Naive B cell (primary cell): ENCODE data around the gene VKORC1. TPM values are rescaled to one million over a fixed set of nuclear protein-coding genes. Genes with fewer than 3 reads are reported as not detected.
"Not testable (repeated sequence)": the region's sequence is repeated elsewhere in the genome, so short reads cannot be mapped to it uniquely, and the experiment has no call there.

Experiments used
- ATAC-seq, 2 donors: fragments of 150-1000 bp; cut with Tn5 transposase; 2 replicates each; pipeline ENCODE4 v1.10.0; 2021; ENCODE audit warnings: low read depth in 2 of 2, mild to moderate bottlenecking in 2 of 2, moderate library complexity in 2 of 2
- DNase-seq: peaks from one replicate; pipeline ENCODE4 v3.0.0; 2022
- H3K27ac Mint-ChIP-seq, 6 donors: one replicate each; pipeline ENCODE4 v1.8.0; 2020 to 2022; ENCODE audit warnings: mild to moderate bottlenecking in 6 of 6, mixed read lengths in 6 of 6, moderate library complexity in 5 of 6, inconsistent platforms in 2 of 6
- H3K27me3 Mint-ChIP-seq, 3 donors: one replicate each; pipeline ENCODE4 v1.8.0; 2021 to 2022; ENCODE audit warnings: mixed read lengths in 3 of 3, mild to moderate bottlenecking in 1 of 3
- H3K36me3 Mint-ChIP-seq, 2 donors: one replicate each; pipeline ENCODE4 v1.8.0; 2020 to 2022; ENCODE audit warnings: mixed read lengths in 2 of 2, inconsistent platforms in 1 of 2, mild to moderate bottlenecking in 1 of 2
- H3K4me1 Mint-ChIP-seq, 3 donors: one replicate each; pipeline ENCODE4 v1.8.0; 2020 to 2022; ENCODE audit warnings: mixed read lengths in 3 of 3, inconsistent platforms in 1 of 3, mild to moderate bottlenecking in 1 of 3, moderate library complexity in 1 of 3
- H3K4me3 Mint-ChIP-seq, 8 donors: one replicate each; pipeline ENCODE4 v1.8.0; 2020 to 2022; ENCODE audit warnings: mild to moderate bottlenecking in 8 of 8, mixed read lengths in 8 of 8, moderate library complexity in 8 of 8, inconsistent platforms in 2 of 8
- H3K9me3 Mint-ChIP-seq, 7 donors: one replicate each; pipeline ENCODE4 v1.8.0; 2020 to 2022; ENCODE audit warnings: mixed read lengths in 7 of 7, mild to moderate bottlenecking in 5 of 7, inconsistent platforms in 2 of 7, moderate library complexity in 1 of 7
- polyA plus RNA-seq, 6 donors: library from polyadenylated mRNA; unstranded; fragments of 300-500 nt; fragmentation: Illumina TruSeq; gene quantifications; one replicate each; pipeline ENCODE4 v1.2.3, GENCODE V29; 2021; ENCODE audit warnings: low read depth in 6 of 6

Gene VKORC1
- polyA plus RNA-seq, 6 donors from 2014 or later = 61.9 to 77.4 (median 66.6) TPM

- peak within 1 kb of the TSS; percentile 81 to 93 (median 87) for H3K4me3 Mint-ChIP-seq
- no peaks in the 10 kb centered on the region for H3K36me3 Mint-ChIP-seq
- H3K27ac Mint-ChIP-seq = peak within 1 kb of the TSS; percentile 62 to 91 (median 75)
- H3K27me3 Mint-ChIP-seq = no peaks in the 10 kb centered on the region
- peak; percentile 78 to 79 for ATAC-seq
- H3K9me3 Mint-ChIP-seq = no peaks in the 10 kb centered on the region
- H3K4me1 Mint-ChIP-seq = peaks cover 18 to 32% (median 27%) of the 10 kb centered on the region in 3 donors
- DNase-seq = peak; percentile 52
Observed at GRCh38 chr16:31108035-31108793, 13.6 kb upstream of the VKORC1 start, which contains the start of gene BCKDK. Gene BCKDK (plus strand): TSS chr16:31108386. CDS start chr16:31109224, 838 bp downstream.

DNA sequence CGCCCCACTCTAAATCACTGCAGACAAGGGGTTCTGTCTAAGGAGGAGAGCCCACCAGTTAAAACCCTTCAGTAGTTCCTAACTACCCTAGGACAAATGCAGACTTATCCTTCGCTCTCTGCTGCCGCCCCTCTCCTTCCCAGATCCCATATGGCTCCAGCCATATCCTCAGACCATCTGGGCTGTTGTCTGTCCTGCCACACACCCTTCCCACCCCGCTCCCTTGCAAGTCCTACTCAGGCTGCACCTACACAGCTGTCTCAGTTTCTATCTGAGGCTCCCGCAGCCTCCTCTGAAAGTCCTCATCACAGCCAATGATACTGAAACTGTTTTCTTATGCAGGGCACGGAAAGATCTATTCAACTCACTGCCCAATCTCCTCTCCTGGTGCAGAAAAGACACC is 12.9 kb upstream of the VKORC1 start:
- H3K9me3 Mint-ChIP-seq = no peaks in the 10 kb centered on the region
- H3K27me3 Mint-ChIP-seq = no peaks in the 10 kb centered on the region
- no peak for ATAC-seq
- peak overlapping the region; percentile 81 to 93 (median 87) for H3K4me3 Mint-ChIP-seq
- H3K4me1 Mint-ChIP-seq = peaks cover 18 to 32% (median 27%) of the 10 kb centered on the region in 3 donors
- DNase-seq = no peak
- H3K27ac Mint-ChIP-seq = peak overlapping the region in 2 of 6 donors; percentile 52 to 80
- H3K36me3 Mint-ChIP-seq = no peaks in the 10 kb centered on the region

- Mint-ChIP-seq H3K4me3 (peak overlapping the region in 6 of 8 donors; percentile 6 to 93 (median 88)), H3K9me3 (no peaks in the 10 kb centered on the region), H3K36me3 (no peaks in the 10 kb centered on the region), H3K27me3 (no peaks in the 10 kb centered on the region), H3K27ac (peak overlapping the region in 1 of 6 donors; percentile 52), H3K4me1 (peaks cover 18 to 32% (median 27%) of the 10 kb centered on the region in 3 donors)
- DNase-seq (no peak), ATAC-seq (no peak)
Observed at GRCh38 chr16:31106509-31107464, 12.2 kb upstream of the VKORC1 start.

DNA sequence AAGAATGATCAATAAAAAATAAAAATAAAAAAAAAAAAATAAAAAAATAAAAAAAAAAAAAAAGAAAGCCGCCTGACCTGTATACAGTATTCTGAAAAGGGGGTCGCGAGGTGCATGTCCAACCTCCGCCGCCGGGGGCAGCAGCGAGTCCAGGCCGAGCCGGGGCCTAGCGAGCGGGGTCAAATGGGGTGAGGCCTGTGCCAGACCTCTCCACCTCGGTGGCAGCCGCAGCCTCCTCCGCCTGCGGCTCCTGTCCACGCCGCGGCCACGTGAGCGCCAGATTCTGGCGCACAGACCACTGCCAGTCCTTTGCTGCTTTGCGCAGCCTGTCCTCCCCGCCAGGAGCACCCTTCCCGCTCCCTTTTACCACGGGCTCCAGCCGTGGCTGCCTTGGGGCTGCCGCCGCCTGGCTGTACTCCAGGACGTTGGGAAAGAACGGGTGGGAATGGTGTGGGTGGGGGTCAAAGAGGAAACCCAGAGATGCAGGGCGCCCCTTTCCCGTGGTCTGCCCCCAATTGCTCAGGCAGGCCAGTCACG is 11.1 kb upstream of the VKORC1 start:
- H3K27ac Mint-ChIP-seq = peak overlapping the region in 3 of 6 donors; percentile 21 to 85 (median 56)
- peak; percentile 77 for DNase-seq
- ATAC-seq = peak; percentile 77 to 81
- no peaks in the 10 kb centered on the region for H3K9me3 Mint-ChIP-seq
- no peaks in the 10 kb centered on the region for H3K36me3 Mint-ChIP-seq
- peak overlapping the region; percentile 10 to 78 (median 37) for H3K4me3 Mint-ChIP-seq
- no peaks in the 10 kb centered on the region for H3K27me3 Mint-ChIP-seq
- H3K4me1 Mint-ChIP-seq = peaks cover 18 to 30% (median 27%) of the 10 kb centered on the region in 3 donors

DNA sequence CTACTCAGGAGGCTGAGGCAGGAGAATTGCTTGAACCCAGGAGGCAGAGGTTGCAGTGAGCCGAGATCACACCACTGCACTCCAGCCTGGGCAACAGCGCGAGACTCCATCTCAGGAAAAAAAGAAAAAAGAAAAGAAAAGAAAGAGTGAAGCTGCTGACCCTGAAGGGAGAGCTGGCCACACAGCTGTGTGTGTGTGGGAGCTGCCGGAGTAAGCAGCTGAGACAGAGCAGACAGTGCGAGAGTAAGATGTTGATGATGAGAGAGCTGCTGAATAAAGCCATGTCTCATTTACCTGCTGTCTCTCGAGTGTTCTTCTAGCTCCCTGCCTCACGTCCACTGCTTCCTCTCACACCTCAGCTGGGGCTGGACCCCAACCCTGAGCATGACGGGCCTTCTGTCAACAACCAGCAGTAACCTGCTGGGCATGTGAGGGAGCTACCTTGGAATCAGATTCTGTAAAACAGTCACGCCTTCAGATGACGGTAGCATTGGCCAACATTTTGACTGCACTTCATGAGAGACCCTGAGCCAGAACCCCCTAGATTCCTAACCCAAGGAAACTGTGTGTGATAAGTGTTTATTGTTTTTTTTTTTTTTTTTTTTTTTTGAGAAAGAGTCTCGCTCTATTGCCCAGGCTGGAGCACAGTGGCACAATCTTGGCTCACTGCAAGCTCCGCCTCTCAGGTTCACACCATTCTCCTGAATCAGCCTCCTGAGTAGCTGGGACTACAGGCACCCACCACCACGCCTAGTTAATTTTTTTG is 6.5 kb upstream of the VKORC1 start:
- ATAC-seq, H3K9me3 Mint-ChIP-seq, H3K4me3 Mint-ChIP-seq, H3K36me3 Mint-ChIP-seq, H3K27ac Mint-ChIP-seq, DNase-seq, H3K4me1 Mint-ChIP-seq, H3K27me3 Mint-ChIP-seq: not testable (repeated sequence)

DNA sequence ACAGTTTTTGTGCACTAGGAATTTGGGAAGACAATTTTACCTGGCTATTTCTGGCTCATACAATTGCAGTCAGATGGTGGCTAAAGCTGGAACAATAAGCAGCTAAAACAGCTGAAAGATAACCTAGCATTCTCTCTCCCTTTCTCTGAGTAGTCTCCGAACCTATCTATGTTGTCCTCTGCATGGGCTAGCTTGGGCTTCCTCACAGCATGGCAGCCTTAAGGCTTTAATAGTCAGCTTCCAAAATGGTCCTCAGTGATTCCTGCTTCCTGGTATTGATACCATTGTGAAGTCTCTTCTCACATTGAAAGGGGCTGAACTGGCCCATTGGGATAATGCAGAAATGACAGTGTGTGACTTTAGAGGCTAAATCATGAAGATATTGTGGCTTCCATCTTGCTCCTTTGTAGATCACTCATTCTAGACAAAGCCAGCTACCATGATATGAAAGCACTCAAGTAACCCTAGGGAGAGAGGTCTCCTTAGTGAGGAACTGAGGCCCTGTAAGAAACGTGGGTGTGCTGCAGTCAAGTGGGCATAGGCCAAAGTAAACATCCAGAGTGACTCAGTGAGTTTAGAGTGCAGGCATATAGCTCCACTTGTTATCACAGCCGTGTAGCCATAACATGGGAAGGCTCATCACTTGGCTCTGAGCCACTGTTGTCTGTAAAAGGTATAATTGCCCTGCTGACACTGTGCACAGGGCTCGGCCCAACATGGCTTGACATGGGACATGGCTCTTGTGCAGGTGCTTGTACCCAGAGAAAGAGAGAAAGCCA is 5.5 kb upstream of the VKORC1 start:
- DNase-seq (no peak), ATAC-seq (no peak)
- peaks cover 0 to 8% (median 0%) of the 10 kb centered on the region in 3 donors for H3K27me3 Mint-ChIP-seq
- H3K27ac Mint-ChIP-seq = no peak overlapping the region
- H3K4me1 Mint-ChIP-seq = peaks cover 11 to 14% (median 13%) of the 10 kb centered on the region in 3 donors
- no peaks in the 10 kb centered on the region for H3K9me3 Mint-ChIP-seq
- no peaks in the 10 kb centered on the region for H3K36me3 Mint-ChIP-seq
- peak overlapping the region in 1 of 8 donors; percentile 18 for H3K4me3 Mint-ChIP-seq

- peak overlapping the region; percentile 94 to 99 (median 96) for H3K4me3 Mint-ChIP-seq
- H3K36me3 Mint-ChIP-seq = no peaks in the 10 kb centered on the region
- H3K4me1 Mint-ChIP-seq = peaks cover 19 to 31% (median 26%) of the 10 kb centered on the region in 3 donors
- no peaks in the 10 kb centered on the region for H3K9me3 Mint-ChIP-seq
- no peaks in the 10 kb centered on the region for H3K27me3 Mint-ChIP-seq
- DNase-seq (no peak), ATAC-seq (no peak)
- peak overlapping the region; percentile 81 to 99 (median 95) for H3K27ac Mint-ChIP-seq
Observed at GRCh38 chr16:31094088-31094423, 541 bp downstream of the VKORC1 start.

- no peak for ATAC-seq
- Mint-ChIP-seq H3K27ac (peak overlapping the region in 2 of 6 donors; percentile 7 to 76), H3K4me1 (peaks cover 19 to 31% (median 26%) of the 10 kb centered on the region in 3 donors), H3K4me3 (peak overlapping the region in 6 of 8 donors; percentile 20 to 96 (median 76)), H3K9me3 (no peaks in the 10 kb centered on the region), H3K27me3 (no peaks in the 10 kb centered on the region), H3K36me3 (no peaks in the 10 kb centered on the region)
- DNase-seq = no peak
Observed at GRCh38 chr16:31093132-31093703, 1.4 kb downstream of the VKORC1 start.

DNA sequence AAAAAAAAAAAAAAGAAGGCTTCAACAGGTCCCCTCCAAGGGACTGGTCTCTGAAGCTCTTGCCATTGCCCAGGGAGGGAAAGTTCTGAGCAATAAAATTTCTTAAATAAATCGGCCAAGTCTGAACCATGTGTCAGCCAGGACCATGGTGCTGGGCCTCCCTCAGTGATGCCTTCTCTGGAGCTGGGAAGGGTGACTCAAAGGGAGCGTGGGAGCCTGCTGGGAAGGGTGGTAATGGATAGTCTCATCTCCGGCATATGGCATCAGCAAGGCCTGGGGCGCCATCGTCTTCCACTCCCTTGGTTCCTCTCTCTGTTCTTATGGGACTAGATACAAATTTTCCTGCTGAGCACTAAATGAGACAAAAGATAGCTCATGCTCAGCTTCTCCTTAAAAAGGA is 2.3 kb downstream of the VKORC1 start:
- Mint-ChIP-seq H3K4me3 (peak overlapping the region in 6 of 8 donors; percentile 33 to 71 (median 53)), H3K4me1 (peaks cover 19 to 31% (median 26%) of the 10 kb centered on the region in 3 donors), H3K27me3 (no peaks in the 10 kb centered on the region), H3K36me3 (no peaks in the 10 kb centered on the region), H3K27ac (peak overlapping the region in 2 of 6 donors; percentile 15 to 81), H3K9me3 (no peaks in the 10 kb centered on the region)
- DNase-seq (no peak), ATAC-seq (no peak)

DNA sequence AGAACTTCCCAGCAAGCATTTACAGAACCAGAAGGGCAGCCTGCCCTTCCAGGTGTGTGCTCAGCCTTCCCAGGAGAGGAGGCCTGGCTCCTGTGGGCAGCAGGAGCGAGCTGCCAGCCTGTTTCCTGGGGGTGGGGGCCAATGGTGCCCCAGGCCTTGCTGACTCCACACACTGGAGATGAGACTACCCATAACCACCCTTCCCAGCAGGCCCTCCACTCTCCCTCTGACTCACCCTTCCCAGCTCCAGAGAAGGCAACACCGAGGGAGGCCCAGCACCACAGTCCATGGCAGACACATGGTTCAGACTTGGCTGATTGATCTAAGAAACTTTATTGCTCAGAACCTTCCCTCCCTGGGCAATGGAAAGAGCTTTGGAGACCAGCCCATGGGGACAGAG is 4.1 kb downstream of the VKORC1 start:
- H3K36me3 Mint-ChIP-seq = no peaks in the 10 kb centered on the region
- peak overlapping the region in 1 of 8 donors; percentile 12 for H3K4me3 Mint-ChIP-seq
- no peak for ATAC-seq
- no peaks in the 10 kb centered on the region for H3K27me3 Mint-ChIP-seq
- H3K4me1 Mint-ChIP-seq = peaks cover 15 to 22% (median 22%) of the 10 kb centered on the region in 3 donors
- peak overlapping the region in 1 of 6 donors; percentile 34 for H3K27ac Mint-ChIP-seq
- H3K9me3 Mint-ChIP-seq = no peaks in the 10 kb centered on the region
- no peak for DNase-seq

DNA sequence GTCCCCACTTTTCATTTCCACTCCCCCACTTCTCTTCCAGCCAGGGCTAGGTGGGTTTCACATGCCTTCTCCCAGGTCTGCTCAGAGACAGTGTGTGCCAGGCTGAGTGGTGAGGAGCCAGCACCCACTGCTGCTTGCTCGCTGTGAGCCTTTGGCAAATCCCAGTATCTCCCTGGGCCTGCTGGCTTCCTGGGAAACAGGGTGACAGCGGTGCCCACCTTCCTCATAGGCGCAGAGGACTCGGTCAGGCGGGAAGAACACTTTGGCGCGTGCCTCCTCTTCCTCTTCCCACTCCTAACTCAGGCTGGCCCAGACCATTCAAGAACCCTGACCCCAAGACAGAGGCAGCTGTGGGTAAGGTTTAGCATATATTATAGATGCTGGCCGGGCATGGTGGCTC is 5.4 kb downstream of the VKORC1 start:
- Mint-ChIP-seq H3K4me3 (no peak overlapping the region), H3K36me3 (no peaks in the 10 kb centered on the region), H3K4me1 (peaks cover 9 to 12% (median 10%) of the 10 kb centered on the region in 3 donors), H3K27me3 (no peaks in the 10 kb centered on the region), H3K9me3 (no peaks in the 10 kb centered on the region), H3K27ac (peak overlapping the region in 1 of 6 donors; percentile 47)
- ATAC-seq = no peak
- DNase-seq = no peak
